ENCODE measurements around the gene NKD2.

The NKD2 gene

GRCh38 chr5:1032011-1032410 is 23.4 kb downstream of the NKD2 start:
- DNase-seq = no peak

- DNase-seq = no peak
These were observed 24.0 kb downstream of the NKD2 start for GRCh38 chr5:1032551-1033027.

- no peak for DNase-seq
These were observed 24.6 kb downstream of the NKD2 start for GRCh38 chr5:1033178-1033577.

DNA sequence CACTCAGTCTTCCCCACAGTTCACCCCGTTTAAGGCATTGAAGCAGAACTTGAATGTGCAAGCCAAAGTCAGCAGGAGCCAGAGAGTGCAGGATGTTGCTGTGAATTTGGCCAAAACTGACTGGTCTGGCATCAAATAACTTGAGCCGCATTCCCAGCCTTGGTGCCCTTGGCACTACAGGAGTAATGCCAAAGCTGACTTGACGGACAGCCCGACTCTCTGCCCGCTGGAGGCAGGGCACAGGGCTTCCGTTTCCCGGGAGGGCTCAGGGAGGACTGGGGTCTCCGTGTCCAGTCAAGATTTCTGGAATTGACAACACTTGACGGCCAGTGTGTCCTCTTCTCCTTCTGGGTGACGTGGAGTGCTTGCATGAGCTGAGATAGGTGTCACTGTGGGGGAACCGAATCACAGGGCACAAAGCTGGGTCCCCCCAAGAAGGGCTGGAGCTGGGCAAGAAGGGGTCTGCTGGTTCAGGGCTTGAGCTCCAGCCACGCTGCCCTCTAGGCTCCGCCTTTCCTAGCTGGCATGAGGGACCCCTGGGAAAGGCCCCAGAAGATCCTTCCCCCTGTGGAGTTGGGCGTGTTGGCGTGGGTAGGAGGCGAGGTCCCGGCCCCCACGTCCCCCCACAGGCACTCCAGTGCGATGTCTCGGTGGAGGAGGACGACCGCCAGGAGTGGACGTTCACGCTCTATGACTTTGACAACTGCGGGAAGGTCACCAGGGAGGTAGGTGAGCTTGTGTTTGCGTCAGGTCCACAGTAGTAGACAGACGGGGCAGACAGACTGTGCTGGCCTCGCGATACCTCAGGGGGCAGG is 25.2 kb downstream of the NKD2 start:
- DNase-seq = no peak

GRCh38 chr5:1034421-1034905 is 25.9 kb downstream of the NKD2 start:
- no peak for DNase-seq

GRCh38 chr5:1034986-1035385 is 26.4 kb downstream of the NKD2 start:
- no peak for DNase-seq

GRCh38 chr5:1035421-1036405 is 27.1 kb downstream of the NKD2 start:
- no peak for DNase-seq

DNA sequence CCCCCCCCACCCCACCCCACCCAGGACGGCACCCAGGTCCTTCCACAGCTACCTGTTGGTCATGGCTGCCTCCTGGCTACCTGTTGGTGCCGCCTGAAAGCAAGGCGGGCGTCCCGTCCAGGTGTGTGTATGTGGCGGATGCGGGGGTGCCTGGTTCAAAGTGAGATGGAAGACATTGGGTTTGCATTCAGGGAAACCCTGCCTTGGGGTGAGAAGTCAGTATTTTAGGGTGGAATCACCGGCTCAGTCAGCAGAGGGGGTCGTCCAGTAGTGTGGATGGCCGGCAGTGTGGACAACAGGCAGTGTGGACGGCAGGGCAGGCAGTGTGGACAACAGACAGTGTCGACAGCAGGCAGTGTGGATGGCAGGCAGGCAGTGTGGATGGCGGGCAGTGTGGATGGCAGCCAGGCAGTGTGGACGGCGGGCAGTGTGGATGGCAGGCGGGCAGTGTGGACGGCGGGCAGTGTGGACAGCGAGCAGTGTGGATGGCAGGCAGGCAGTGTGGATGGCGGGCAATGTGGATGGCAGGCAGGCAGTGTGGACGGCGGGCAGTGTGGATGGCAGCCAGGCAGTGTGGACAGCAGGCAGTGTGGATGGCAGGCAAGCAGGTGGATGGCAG is 28.0 kb downstream of the NKD2 start:
- DNase-seq = no peak

- no peak for DNase-seq
These were observed 28.6 kb downstream of the NKD2 start for GRCh38 chr5:1037123-1037670.

- DNase-seq = no peak
These were observed 29.2 kb downstream of the NKD2 start for GRCh38 chr5:1037671-1038416.

- DNase-seq = no peak
These were observed 30.0 kb downstream of the NKD2 start for GRCh38 chr5:1038417-1039209.

GRCh38 chr5:1039210-1039548 is 30.6 kb downstream of the NKD2 start:
- DNase-seq = no peak

- no peak for DNase-seq
These were observed 31.2 kb downstream of the NKD2 start for GRCh38 chr5:1039706-1040260.

- DNase-seq = no peak
These were observed 32.0 kb downstream of the NKD2 start for GRCh38 chr5:1040571-1040970.

DNA sequence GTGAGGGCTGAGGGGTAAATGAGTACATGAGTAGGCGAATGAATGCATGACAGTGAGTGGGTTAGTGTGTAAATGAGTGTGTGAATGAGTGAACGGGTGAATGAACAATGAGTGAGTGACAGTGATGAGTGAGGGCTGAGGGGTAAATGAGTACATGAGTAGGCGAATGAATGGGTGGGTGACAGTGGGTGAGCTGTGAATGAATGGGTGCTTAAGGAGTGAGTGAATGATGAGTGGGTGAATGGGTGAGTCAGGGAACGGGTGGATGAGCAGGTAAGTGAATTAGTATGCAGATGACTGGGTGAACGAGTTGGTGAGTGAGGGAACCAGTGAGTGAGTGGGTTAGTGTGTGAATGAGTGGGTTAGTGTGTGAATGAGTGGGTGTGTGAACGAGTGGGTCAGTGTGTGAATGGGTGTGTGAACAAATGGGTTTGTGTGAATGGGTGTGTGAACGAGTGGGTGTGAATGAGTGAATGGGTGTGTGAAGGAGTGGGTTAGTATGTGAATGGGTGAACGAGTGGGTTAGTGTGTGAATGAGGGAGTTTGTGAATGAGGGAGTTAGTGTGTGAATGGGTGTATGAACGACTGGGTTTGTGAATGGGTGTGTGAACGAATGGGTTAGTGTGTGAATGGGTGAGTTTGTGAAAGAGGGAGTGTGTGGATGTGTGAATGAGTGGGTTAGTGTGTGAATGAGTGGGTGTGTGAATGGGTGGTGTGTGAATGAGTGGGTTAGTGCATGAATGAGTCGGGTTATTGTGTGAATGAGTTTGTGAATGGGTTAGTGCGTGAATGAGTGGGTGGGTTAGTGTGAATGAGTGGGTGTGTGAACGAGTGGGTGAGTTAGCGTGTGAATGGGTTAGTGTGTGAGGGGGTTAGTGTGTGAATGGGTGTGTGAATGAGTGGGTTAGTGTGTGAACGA is 32.9 kb downstream of the NKD2 start:
- DNase-seq = no peak

GRCh38 chr5:1042626-1043025 is 34.0 kb downstream of the NKD2 start:
- no peak for DNase-seq

DNA sequence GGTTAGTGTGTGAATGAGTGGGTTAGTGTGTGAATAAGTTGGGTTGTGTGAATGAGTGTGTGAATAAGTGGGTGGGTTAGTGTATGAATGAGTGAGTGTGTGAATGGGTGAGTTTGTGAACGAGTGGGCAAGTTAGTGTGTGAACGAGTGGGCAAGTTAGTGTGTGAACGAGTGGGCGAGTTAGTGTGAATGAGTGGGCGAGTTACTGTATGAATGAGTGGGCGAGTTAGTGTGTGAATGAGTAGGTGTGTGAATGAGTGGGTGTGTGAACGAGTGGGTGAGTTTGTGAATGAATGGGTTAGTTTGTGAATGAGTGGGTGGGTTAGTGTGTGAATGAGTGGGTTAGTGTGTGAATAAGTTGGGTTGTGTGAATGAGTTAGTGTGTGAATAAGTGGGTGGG is 34.7 kb downstream of the NKD2 start:
- no peak for DNase-seq

GRCh38 chr5:1044117-1044516 is 35.5 kb downstream of the NKD2 start:
- DNase-seq = no peak

- DNase-seq = no peak
These were observed 37.5 kb downstream of the NKD2 start for GRCh38 chr5:1045960-1046560.

All from fibroblast of upper back skin (primary cell).